ENCODE data around the gene COLEC12. TPM values are rescaled to one million over a fixed set of nuclear protein-coding genes. Genes with fewer than 3 reads are reported as not detected.

The COLEC12 gene
- total and polyA plus RNA-seq, 2 experiments from 2014 or later = 61.1 to 69.0 TPM

DNA sequence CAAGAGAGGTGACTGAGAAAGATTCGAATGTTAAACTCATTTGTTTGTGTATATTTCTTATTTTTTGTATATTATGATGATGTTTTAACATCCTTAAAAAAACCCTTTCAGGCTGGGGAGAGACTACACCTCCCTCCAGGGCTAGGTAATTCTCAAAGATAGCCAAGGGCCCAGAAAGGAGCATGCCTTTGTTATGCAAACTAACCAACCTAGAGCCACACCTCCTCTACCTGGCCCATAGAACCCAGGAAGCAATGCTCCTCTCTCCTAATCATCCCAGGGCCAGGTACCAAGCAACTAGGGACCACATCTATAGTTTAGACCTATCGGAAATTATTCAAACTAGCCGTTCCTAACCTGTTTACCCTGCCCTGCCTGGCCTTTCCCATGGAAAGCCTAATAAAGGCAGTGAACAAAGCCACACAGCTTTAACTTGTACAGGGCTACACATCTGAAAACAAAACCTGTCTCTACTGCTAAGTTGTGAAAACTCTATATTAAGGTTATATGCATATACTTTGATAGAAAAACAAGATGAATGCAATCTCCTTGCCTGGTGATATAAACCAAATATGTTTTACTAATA is 79.7 kb downstream of the COLEC12 start:
- Histone ChIP-seq H3K4me1 (ENCODE audit: low read depth) (peaks cover 13% of the 10 kb centered on the region), H3K9me3 (ENCODE audit: low read depth) (no peaks in the 10 kb centered on the region), H3K36me3 (no peaks in the 10 kb centered on the region), H3K27ac (peak overlapping the region; percentile 46), H3K27me3 (no peaks in the 10 kb centered on the region), H3K4me3 (no peak overlapping the region)
- no peak for DNase-seq (ENCODE audit: low read depth in 1 of 2, low spot score in 1 of 2)
- TF ChIP-seq, protein P1, sequence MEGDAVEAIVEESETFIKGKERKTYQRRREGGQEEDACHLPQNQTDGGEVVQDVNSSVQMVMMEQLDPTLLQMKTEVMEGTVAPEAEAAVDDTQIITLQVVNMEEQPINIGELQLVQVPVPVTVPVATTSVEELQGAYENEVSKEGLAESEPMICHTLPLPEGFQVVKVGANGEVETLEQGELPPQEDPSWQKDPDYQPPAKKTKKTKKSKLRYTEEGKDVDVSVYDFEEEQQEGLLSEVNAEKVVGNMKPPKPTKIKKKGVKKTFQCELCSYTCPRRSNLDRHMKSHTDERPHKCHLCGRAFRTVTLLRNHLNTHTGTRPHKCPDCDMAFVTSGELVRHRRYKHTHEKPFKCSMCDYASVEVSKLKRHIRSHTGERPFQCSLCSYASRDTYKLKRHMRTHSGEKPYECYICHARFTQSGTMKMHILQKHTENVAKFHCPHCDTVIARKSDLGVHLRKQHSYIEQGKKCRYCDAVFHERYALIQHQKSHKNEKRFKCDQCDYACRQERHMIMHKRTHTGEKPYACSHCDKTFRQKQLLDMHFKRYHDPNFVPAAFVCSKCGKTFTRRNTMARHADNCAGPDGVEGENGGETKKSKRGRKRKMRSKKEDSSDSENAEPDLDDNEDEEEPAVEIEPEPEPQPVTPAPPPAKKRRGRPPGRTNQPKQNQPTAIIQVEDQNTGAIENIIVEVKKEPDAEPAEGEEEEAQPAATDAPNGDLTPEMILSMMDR (IDR thresholded peaks at IDR 0.05; ENCODE audit: low read depth, low read length) = no peak

DNA sequence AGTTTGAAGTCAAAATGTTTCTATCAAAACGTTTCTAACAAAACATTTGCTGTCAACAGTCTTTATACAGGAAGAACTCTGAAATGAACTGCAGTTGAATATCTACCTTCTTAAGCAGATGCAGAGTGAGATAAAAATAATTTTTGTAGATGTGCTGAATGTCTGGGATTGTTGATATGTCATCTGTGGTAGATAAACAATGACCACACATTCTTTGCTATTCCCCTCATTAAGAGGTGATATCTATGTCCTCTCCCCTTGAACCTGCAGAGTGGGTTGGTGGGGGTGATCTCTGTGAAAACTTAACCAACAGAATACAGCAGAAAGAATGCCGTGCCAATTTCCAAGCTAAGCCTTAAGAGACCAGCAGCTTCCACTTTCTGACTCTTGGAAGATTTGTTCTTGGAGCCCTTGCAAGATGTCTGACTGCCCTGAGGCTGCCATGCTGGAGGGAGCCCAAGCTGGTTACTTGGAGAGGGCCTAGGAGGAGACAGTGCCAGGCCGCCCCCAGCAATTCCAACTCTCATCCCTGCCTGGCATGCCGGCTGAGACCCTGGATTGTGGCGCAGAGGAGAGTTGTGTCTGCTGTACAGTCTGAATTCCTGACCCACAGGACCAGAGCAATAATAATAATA is 80.8 kb downstream of the COLEC12 start:
- TF ChIP-seq, protein P1 (IDR thresholded peaks at IDR 0.05; ENCODE audit: low read depth, low read length) = no peak

DNA sequence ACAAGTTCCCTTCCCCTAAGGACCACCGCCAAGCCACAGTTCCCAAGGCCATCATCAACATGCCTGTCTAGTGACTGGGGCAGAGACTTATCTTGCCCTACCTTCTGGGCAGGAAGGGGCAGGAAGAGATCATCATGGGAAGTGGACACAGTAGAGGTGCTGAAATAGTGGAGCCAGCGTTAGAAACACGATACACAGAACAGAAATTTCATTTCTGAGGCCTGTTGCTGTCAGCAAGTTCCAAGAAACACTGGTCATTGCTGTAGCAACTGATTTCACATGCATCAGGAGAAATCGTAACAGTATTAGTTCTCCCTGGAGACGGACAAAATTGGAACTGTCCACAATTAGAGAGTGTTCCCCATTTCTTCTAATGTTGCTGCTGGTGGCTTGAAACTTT is 83.0 kb downstream of the COLEC12 start:
- H3K36me3 ChIP-seq = no peaks in the 10 kb centered on the region
- peak overlapping the region; percentile 49 for H3K27ac ChIP-seq
- no peaks in the 10 kb centered on the region for H3K9me3 ChIP-seq (ENCODE audit: low read depth)
- H3K27me3 ChIP-seq = no peaks in the 10 kb centered on the region
- peak in 1 of 2 donors; percentile 62 for DNase-seq (ENCODE audit: low read depth in 1 of 2, low spot score in 1 of 2)
- no peak overlapping the region for H3K4me3 ChIP-seq
- peaks cover 13% of the 10 kb centered on the region for H3K4me1 ChIP-seq (ENCODE audit: low read depth)
- TF ChIP-seq, protein P1 (IDR thresholded peaks at IDR 0.05; ENCODE audit: low read depth, low read length) = no peak

More for the DNA sequence above, 80.8 kb downstream of the COLEC12 start:
- Histone ChIP-seq H3K9me3 (ENCODE audit: low read depth) (no peaks in the 10 kb centered on the region), H3K36me3 (no peaks in the 10 kb centered on the region), H3K4me1 (ENCODE audit: low read depth) (peaks cover 13% of the 10 kb centered on the region), H3K27ac (no peak overlapping the region), H3K27me3 (no peaks in the 10 kb centered on the region), H3K4me3 (no peak overlapping the region)
- no peak for DNase-seq (ENCODE audit: low read depth in 1 of 2, low spot score in 1 of 2)

DNA sequence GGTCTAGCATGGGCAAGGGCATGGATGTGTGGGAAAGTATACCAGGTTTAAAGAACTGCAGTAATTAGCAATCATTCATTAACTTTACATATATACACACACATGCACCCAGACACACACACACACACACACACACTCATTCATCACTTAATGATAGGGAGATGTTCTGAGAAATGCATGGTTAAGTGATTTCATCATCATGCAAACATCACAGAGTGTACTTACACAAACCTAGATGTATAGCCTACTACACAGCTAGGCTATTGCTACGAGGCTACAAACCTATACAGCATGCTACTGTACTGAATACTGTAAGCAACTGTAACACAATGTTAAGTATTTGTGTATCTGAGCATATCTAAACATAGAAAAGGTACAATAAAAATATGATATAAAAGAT is 83.6 kb downstream of the COLEC12 start:
- Histone ChIP-seq H3K27ac (no peak overlapping the region), H3K4me3 (no peak overlapping the region), H3K27me3 (no peaks in the 10 kb centered on the region), H3K36me3 (no peaks in the 10 kb centered on the region), H3K4me1 (ENCODE audit: low read depth) (peaks cover 12% of the 10 kb centered on the region), H3K9me3 (ENCODE audit: low read depth) (no peaks in the 10 kb centered on the region)
- peak in 1 of 2 donors; percentile 31 for DNase-seq (ENCODE audit: low read depth in 1 of 2, low spot score in 1 of 2)
- TF ChIP-seq, protein P1 (IDR thresholded peaks at IDR 0.05; ENCODE audit: low read depth, low read length) = no peak

DNA sequence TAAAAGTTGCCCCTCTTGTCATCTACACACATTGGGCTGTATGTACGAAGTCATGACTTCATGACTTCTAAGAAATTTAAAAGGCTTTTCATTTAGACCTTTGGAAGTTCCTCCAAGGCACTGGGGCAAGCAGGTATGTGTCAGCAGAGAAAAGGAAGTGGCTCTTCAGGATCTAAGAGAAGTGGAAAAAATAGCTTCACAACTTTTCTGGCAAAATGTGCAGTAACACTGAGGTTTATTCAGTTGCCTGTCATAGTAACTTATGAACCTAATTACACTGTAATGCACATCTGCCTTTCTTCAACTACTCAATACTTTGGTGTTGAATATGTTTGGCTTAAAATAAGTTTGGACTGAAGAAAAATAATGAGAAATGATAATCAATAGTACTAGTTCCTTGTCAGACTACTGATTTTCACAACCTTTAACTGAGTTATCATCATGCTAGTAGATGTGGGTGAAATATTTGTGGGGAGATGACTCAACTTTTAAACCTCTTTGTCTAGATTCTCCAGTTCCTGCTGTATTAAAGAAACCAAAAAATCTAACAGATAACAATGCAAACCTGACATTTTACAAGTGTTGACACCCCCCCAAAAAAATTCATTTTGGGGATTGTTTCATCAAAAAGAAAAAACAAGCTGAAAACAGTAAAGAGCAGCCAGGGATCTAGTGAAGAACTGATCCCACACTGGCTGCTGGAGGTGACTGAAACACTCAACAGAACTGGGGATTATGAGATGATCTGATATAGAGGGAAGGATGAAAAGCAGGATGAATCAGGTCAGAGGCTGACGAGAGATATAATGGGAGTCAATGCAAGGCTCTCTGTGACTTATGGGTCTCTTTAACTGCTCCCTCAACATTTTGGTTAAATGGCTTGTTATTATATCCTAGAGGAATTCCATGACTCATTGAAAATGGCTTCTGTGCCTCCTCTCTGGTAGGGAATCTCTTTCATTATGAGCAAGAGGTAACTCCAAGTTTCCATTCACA is 84.6 kb downstream of the COLEC12 start:
- H3K4me1 ChIP-seq (ENCODE audit: low read depth) = peaks cover 2% of the 10 kb centered on the region
- no peaks in the 10 kb centered on the region for H3K36me3 ChIP-seq
- TF ChIP-seq, protein P1 (IDR thresholded peaks at IDR 0.05; ENCODE audit: low read depth, low read length) = no peak
- no peak overlapping the region for H3K4me3 ChIP-seq
- DNase-seq (ENCODE audit: low read depth in 1 of 2, low spot score in 1 of 2) = peak in 1 of 2 donors; percentile 58
- H3K27ac ChIP-seq = no peak overlapping the region
- no peaks in the 10 kb centered on the region for H3K27me3 ChIP-seq
- no peaks in the 10 kb centered on the region for H3K9me3 ChIP-seq (ENCODE audit: low read depth)
